ENCODE results near the gene SP3.

SP3 gene

DNA sequence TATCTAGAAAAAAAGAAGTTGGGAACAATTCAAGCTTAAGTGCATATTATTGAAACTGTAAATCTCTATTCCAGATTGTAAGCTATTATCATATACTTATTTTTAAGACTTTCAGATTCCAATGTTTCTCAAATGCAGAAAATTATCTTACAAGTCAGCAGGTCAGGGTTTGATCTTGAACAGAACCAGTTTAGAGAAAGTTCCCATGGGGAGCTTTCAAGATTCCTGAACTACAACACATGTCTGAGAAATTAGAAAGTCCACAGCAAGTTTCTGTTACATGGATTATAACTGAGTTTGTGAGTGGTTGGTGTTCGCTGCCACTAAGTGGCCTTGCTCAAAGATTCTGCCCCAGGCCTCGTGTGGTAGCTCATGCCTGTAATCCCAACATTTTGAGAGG is 31.6 kb upstream of the SP3 start:
- DNase-seq = no peak

DNA sequence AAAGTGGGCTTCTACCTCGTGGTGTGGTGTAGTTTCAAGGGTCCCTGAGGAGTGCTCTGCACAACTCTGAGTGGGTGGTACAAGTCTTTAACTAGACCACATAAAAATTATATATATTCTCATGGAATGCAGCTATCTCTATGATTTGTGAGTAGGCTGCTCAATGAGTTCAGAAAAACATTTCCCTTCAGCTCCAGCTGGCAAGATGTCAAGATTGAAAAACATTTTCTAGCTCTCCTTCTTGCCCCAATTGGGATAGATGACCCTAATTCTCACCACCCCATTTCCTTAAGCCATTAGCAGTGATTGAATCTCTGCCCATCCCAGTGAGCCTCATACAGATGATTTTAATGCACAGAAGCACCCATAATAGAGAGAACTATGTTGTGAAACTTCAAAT is 28.3 kb upstream of the SP3 start:
- DNase-seq = no peak

DNA sequence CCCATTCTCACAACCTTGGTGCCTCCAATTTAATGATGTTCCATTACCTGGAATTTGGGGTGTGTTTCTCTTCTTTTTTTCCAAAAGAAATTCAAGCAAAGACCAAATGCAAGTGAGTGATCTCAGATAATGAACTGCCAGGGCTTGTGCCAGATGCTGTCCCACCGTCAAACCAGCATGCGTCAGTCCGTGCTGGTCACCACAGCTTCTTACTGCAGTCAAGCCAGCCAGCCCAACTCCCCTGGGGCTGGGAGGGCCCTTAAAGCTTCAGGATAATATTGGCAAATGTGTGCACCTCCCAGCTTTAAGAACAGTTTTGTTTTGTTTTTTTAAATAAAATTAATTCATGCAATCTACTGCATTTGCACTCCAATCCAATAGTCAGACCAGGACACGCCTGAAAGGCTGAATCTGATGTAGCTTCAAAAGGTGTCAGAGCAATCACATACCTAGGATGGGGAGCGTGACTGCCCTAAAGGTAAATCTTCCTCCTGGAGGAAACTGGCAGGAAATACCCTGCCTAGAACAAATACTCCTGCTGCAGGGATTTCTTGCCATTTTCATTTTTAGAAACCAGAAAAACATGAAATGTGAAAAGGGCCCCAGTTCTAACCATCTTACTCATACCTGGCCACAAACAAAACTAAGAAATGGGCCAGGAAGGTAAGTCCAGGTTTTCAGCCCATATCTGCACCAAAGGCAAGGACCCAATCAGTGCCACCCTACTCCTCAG is 26.8 kb upstream of the SP3 start:
- DNase-seq = peak; percentile 68

DNA sequence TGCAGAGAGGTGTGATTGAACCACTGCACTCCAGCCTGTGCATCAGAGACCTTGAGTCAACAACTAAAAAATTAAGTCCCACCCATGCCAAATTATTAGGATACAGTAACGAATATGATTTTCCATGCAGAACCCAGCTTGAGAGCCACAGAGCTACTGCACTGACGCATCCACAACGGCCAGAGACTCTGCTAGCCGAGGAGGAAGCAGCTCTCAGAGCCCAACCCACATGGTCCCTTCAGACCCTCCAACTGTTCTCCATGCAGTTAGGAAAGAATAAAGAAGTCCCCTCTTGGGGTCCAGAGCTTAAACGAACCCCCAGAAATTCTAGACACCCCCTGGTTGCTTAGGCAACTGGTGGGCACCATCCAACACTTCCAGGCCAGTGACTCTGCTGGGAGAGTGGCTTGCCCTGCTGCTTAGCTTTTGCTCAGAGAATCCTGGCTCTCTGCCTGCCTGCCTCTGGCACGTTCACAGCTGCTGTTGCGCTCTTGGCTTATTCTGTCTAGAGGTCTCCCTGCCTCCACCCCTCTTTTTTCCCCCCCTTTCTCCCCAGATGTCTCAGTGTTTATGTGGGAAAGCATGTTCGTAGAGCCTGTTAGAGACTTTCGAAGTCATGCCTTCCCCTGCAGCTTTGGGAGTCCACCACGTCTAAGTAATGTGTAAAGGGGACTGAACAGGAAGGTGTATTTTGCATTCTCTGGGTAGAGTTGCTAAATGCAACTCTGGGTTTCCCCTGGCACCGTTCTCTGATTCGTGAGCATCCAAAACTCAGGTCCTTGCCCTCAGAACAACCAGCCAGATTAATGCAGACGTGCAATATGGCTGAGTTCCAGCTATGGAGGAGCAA is 26.0 kb upstream of the SP3 start:
- DNase-seq = peak; percentile 73

DNA sequence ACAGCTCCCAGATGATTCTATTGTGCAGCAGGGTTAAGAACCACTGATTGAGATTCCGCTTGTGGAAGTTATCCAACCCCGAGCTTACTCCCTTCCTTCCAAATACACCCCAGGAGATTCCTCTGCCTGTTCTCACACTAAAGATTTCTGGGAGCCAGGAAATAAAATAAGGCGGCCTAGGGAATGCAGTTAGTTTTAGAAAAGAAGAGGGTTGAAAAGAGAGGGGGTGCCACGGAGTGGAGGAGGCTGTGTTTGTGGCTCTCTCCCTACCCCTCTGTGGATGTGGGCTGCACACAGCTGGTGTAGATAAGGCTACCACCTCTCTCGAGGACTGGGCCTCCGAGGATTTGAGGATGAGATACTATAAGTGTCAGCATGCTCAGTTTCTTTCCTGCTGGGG is 25.1 kb upstream of the SP3 start:
- no peak for DNase-seq

DNA sequence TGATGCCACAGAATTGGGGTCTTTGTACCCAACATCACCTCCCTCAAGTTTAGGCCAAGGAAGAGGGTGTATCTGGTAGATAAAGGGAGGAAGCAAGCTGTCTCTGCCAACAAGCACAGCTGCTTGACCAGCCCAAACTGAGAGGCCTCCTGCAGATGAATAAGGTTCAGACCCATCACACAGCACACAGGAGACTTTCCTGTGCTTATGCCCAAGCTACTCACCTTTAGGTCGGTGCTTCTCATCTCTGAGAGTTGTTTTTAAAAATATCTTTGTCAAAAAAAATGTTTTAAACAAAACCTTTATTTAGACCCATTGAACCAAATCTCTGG is 24.7 kb upstream of the SP3 start:
- DNase-seq = no peak

DNA sequence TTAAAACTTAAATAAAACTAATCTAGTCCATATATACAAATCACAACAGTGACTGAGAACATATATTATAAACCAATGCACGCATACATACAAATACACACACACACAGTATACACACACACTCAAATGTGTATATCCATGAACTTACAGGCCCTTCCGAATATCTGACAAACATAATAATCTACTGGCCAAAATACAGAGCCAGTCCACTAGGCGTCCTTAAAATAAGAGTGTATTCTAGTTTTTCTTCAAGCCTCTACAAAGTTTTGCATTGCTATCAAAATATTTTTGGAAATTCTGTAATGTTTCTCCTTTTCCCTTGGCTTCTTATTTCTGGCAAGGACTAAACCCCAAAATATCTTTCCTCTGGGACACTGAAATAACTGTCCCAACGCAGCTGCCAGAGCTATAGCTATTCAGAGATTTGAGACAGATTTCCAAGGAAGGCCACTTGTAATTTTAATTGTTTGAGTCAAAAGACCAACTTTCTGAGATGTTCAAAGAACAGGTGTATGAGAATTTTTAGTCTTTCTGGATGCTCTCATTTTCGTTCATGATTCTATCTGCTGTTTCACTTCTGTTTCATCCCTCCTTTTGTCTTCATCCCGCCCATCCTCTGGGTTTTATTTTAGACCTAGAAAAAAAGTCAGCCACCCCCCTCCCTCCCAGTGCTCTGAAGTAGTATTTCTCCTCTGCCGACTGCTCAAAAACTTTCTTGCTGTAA is 24.1 kb upstream of the SP3 start:
- DNase-seq = no peak

DNA sequence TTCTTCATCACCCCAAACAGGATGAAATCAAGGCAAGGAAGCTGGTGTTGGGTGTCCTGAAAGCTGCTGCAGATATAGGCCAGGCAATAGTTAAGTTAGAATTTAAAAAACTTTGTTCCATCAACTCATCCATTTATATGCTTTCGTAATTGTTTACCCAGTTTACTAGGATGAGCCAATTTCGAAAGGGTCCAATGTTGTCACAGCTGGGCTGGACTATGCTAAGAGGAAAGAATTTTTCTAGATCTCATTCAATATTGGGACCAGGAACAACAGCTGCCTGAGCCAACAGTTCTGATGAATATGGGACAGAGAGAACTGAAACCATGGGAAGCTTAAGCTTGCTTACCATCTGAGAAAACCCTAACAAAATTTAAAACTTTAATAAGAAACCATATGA is 21.6 kb upstream of the SP3 start:
- no peak for DNase-seq

DNA sequence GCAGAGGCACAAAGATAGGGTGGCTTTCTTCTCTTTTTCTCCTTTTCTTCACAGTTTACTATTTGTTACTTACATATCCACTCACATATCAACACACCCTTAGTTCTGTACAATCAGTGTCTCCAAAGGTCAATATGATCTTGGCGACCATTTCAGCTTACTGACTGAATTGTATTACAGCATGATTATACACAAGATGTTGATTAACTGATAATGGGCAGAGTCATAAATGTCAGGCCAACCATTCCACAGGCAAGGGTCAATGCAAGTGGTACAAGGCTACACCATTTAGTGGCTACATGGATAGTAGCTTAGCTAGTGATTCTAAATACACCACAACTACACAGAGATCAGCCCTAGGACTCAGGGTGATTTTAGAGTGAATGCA is 20.4 kb upstream of the SP3 start:
- DNase-seq = no peak

DNA sequence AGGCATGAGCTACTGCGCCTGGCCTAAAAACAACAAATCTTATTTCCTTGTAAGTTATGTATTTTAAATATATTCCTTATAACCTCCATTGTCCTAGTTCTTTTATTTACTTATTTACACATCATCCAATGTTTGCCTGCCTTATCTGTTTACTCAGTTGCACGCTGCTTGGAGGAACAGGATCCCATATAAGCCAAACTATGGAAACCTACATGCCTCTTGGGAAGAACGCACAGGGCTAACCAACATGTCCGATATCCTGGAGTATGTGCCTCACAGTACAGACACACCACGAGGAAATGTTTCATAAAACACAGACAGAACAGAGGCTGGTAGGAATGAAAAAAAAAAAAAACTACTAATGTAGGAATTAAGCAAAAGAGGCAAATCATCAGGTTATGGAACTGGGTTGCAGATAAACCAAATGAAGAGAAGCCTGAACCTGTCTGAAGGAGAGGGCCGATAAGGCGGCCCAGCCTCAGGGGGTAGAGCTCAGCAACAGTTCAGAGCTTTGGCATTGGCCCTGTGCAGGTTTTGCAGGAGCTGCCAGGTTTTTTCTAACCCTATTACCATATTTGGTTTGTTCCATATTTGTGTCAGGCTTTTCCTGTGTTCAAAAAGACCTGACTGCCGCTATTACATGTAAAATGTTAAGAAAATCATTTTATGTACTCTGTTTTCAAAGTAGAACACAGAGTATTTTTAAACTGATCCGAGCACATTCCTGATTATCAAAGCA is 19.9 kb upstream of the SP3 start:
- no peak for DNase-seq

DNA sequence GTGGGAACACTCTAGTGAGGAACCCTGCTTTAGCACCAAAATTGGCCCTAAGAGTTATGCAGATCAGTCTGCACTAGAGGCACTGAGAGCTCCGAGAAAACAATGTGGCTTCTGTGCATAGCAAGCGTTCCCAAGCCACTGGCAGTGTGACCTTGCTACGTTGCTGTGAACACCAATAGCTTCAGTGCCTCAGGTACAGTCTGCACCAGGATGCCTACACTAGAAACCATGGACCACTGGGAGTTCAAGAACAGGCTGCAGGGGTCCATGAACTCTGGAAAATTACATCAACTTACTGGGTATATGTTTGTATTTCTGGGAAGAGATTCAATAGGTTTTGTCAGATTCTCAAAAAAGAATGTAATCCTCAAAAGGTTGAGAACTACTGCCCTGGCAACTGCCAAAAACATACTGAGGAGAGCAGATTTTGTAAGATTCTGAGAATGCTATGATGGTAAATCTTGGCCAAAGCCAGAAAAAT is 18.3 kb upstream of the SP3 start:
- DNase-seq = no peak

DNA sequence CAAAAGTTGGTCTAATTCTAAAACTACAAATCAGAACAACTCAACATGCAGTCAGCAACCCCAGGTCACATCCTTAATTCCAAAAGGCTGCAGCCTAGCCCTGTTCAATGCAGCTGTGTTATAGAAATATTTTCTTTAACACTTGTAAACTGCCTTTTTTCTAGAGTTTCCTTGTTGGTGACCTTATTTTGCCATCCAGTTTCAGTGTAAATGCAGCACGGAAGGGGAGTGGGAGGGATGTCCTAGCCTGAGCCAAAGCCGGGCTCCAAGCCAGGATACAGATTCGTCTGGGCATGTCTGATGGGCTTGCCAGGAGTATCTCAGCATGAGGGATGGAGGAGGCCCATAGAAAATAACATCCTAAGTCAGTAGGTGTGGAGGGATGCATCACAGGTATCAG is 17.7 kb upstream of the SP3 start:
- DNase-seq = peak; percentile 44

DNA sequence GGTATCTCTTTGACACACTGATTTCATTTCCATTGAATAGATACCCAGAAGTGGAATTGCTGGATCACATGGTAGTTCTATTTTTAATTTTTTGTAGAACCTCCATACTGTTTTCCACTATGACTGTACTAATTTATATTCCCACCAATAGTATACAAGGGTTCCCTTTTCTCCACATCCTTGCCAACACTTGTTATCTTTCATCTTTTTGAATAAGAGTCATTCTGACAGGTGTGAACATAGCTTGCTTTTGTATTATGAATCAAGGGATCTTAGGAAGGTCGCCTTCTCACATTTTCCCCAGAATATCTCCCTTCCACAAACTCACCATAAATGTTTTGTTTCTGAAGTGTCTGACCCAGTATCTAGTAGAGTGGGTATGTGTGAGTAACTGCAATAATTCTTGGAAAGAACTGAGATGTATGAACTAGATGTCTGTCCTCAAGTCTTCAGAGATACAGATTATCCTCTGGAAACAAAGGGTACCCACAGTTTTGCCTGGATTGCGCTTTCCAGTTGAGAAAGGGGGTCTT is 17.1 kb upstream of the SP3 start:
- DNase-seq = no peak

DNA sequence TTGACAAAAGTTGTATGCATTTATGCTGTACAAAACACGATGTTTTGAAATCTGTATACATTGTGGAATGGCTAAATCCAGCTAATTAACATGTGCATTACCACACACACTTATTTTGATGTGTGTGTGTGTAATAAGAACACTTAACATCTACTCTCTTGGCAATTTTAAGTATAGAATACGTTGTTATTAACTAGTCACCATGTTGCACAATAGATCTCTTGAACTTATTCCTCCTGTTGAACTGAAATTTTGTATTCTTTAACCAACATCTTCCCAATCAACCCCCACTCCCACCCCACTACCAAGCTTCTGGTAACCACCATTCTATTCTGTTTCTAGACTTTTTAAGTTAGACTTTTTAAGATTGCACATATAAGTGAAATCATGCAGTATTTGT is 16.3 kb upstream of the SP3 start:
- no peak for DNase-seq

DNA sequence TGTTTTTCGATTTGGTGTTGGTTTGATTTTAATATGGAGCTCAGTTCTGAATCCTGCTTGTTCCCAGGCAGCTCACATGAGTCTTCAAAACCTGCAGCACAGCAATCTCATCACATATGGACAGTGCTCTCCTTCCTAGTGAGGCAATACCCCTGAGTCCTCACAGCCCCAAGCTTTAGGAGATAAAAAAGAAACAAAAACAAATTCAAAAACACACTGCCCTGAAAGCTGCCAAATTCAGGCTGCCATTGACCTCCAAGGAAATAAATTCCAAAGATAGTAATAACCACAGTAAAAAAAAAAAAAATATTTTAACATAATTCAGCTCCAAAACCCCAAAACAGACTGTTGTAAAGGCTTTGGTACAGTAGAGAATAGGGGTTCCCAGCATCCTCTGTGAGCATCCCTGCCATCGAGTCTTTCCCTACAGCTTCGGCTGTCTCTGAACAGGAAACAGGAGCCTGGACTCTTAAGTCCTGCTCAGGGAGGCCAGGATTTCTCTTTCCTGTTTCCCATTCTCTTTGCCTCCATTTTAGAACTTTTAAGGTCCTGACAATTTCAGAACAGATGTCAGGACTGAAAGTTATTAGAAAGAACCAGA is 14.7 kb upstream of the SP3 start:
- DNase-seq = peak; percentile 52

DNA sequence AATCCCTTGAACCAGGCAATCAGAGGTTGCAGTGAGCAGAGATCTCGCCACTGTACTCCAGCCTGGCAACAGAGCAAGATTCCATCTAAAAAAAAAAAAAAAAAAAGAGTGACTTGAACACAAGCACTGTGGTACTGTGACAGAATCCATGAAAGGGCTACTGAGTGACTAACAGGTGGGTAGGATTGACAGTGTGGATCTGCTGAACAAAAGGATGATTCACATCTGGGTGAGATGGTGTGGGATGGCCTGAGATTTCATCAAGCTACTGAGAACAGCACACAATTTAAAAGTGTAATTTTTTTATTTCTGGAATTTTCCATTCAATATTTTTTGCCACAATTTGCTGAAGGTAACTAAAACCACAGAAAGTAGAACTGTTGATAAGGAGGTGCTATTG is 13.3 kb upstream of the SP3 start:
- DNase-seq = peak; percentile 17

DNA sequence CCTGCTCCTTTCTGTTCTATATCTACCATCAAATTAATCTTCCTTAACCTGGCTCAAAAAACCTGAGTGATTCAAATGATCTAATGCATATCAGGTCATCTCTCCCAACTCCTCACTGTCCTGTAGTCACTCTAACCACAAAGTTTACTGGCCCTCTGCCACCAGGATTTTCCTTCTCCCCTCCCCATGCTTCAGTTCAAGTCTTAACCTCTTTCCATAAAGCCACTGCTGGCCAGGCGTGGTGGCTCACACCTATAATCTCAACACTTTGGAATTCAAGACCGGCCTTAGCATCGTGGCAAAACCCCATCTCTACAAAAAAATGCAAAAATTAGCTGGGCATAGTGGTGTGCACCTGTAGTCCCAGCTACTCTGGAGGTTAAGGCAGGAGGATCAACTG is 7.5 kb upstream of the SP3 start:
- DNase-seq = peak; percentile 38

DNA sequence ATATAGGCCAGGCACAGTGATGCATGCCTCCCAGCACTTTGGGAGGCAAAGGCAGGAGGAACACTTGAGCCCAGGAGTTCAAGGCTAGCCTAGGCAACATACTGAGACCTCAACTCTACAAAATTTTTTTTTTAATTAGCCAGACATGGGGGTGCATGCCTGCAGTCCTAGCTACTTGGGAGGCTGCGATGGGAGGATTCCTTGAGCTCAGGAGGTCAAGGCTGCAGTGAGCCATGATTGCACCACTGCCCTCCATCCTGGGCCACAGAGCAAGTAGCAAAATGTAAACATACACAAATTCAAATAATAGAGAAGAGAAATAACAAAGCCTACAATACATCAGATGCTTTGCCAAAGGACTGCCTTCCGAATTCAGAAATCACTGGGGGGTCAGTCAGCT is 7.0 kb upstream of the SP3 start:
- no peak for DNase-seq

DNA sequence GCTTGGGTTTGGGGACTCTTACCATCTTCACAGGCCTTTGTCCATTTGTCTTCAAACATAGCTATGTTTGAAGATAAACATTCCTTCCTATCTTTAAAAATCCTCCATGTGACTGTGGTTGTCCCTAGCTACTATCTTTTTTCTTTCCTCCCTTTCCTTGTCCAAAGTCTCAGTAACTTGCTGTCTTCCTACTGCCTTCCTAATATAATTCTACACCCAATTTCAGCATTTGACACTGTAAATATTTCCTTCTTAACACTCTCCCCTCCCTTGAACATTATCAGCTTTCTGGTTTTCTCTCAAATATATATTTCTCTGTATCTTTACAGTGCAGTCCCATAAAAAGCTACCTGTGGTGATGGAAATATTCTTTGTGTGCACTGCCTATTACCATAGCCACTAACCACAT is 5.3 kb upstream of the SP3 start:
- no peak for DNase-seq

DNA sequence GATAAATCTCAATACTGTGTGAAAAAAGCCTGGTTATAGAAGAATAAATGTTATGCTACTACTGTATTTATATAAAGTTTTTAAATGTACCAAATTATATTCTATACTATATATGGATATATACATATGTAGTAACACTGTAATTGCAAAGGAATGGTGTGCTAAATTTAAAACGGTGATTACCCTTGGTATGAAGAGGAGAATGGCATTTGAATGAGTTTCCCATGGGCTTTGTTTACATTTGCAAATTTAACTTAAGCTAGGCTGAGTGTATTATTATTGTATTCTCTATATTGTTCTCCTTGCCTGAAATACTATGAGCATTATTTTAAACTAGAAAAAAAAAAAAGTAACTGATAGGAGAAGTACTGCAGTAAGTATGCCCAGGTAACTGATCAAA is 4.7 kb upstream of the SP3 start:
- DNase-seq = peak; percentile 87

DNA sequence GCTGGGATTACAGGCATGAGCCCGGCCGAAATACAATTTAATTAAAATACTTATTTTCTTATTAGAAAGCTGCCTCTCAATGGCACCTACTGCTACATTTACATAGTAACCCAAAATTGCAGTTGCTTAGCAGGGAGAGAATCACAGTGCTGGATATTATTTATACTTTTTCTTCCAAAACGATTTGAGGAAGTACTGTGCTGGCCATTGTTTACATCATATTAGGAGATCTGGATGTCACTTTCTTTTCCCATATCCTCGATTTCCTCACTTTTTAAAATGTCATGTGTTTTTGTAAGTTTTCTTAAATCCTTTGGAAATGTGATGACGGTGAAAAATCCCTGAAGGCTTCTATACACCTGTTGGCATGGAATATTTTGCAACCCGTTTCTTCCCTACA is 3.4 kb upstream of the SP3 start:
- DNase-seq = no peak

Measured in fibroblast of skin of scalp (primary cell).